Fibroblast of lung (primary cell): ENCODE data around the gene CST7. TPM values are rescaled to one million over a fixed set of nuclear protein-coding genes. Genes with fewer than 3 reads are reported as not detected.

Experiments
- DNase-seq, 2 donors: peaks; one replicate each; pipeline versions ENCODE4 v3.0.0 to v3.0.0-alpha.2; 2010; ENCODE audit warnings: low read depth in 2 of 2
- H2AFZ ChIP-seq: 2 replicates; pipeline ENCODE4 v1.5.1; 2012; ENCODE audit warnings: low read length, control low read depth, inconsistent platforms
- H3K27ac ChIP-seq: 2 replicates; pipeline ENCODE4 v1.5.1; 2011; ENCODE audit warnings: low read length, control low read depth; ENCODE audit not compliant: insufficient read depth
- H3K27me3 ChIP-seq: 2 replicates; pipeline ENCODE4 v1.5.1; 2011; ENCODE audit warnings: mild to moderate bottlenecking, low read length; ENCODE audit not compliant: control insufficient read depth, insufficient read depth
- H3K36me3 ChIP-seq: 2 replicates; pipeline ENCODE4 v1.5.1; 2011; ENCODE audit warnings: low read length; ENCODE audit not compliant: control insufficient read depth, insufficient read depth
- H3K4me1 ChIP-seq: 2 replicates; pipeline ENCODE4 v1.5.1; 2011; ENCODE audit warnings: low read length; ENCODE audit not compliant: control insufficient read depth, insufficient read depth; ENCODE audit errors: extremely low read depth
- H3K4me2 ChIP-seq: 2 replicates; pipeline ENCODE4 v1.5.1; 2011; ENCODE audit warnings: low read length, control low read depth; ENCODE audit not compliant: insufficient read depth; ENCODE audit errors: extremely low read depth
- H3K4me3 ChIP-seq, 4 experiments: fragments of 200-600 bp in 1 of 4; sonication (generic) in 1 of 4; replicated peaks in 1 of 4; 2 replicates each; pipeline ENCODE4 v1.5.1; 2011 to 2016; ENCODE audit warnings: low read length in 4 of 4, low read depth in 3 of 4, mild to moderate bottlenecking in 3 of 4, control low read depth in 2 of 4, inconsistent platforms in 1 of 4, mixed read lengths in 1 of 4; ENCODE audit not compliant: insufficient read depth in 1 of 4; ENCODE audit errors: control extremely low read depth in 1 of 4
- H3K79me2 ChIP-seq: 2 replicates; pipeline ENCODE4 v1.5.1; 2012; ENCODE audit warnings: mild to moderate bottlenecking, low read length, inconsistent platforms; ENCODE audit not compliant: control insufficient read depth, insufficient read depth
- H3K9ac ChIP-seq: 2 replicates; pipeline ENCODE4 v1.5.1; 2011; ENCODE audit warnings: mild to moderate bottlenecking, low read length, control low read depth; ENCODE audit not compliant: insufficient read depth
- H3K9me3 ChIP-seq: 2 replicates; pipeline ENCODE4 v1.5.1; 2012; ENCODE audit warnings: low read depth, low read length; ENCODE audit not compliant: control insufficient read depth, insufficient read depth
- H4K20me1 ChIP-seq: 2 replicates; pipeline ENCODE4 v1.5.1; 2011; ENCODE audit warnings: low read length; ENCODE audit not compliant: control insufficient read depth, insufficient read depth; ENCODE audit errors: extremely low read depth
- CTCF ChIP-seq, 2 donors: IDR thresholded peaks in 1 of 2; conservative IDR thresholded peaks in 1 of 2; 1 replicate in 1 of 2; 2 replicates in 1 of 2; pipeline ENCODE4 v1.5.1; 2011 to 2012; ENCODE audit warnings: low read length in 2 of 2, control low read depth in 1 of 2, inconsistent platforms in 1 of 2, low read depth in 1 of 2, mild to moderate bottlenecking in 1 of 2
- EZH2 ChIP-seq: IDR thresholded peaks from 2 replicates; pipeline ENCODE4 v1.5.1; 2012; ENCODE audit warnings: low read length, control low read depth, mild to moderate bottlenecking; ENCODE audit errors: missing control alignments
- polyA plus RNA-seq, 2 donors: library from polyadenylated mRNA; depleted of rRNA in 1 of 2; stranded (reverse) in 1 of 2; unstranded in 1 of 2; fragments of >200 nt; gene quantifications; 2 replicates each; pipeline ENCODE4 v1.2.1, GENCODE V29; 2011 to 2012; ENCODE audit warnings: missing spikeins in 1 of 2
- total RNA-seq: library from RNA; depleted of rRNA; stranded (reverse); fragments of >200 nt; gene quantifications from 2 replicates; pipeline ENCODE4 v1.2.1, GENCODE V29; 2014

Gene CST7
- total and polyA plus RNA-seq, 2 donors (not counting 1 experiment from before 2014, with no cell fraction given), result not detected

DNA sequence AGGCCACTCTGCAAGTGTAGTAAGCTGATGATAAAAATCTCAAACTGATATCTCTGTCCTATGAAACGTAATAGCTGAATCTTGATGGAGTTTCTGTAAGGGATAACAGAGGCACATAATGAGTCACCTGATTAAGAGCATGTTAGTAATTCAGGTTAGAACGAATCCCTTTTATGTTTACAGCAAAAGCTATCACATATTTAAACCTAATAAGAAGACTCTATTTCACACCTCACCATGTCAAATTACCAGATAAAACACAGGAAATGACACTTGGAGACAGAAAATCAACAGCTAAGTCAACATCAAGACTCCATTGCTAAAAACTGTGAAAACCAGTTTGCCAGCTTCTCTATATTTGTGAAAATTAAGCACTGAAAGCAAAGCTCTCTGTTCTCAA, 11.8 kb downstream of the CST7 start:
- no peaks in the 10 kb centered on the region for H3K27me3 ChIP-seq
- TF ChIP-seq EZH2, result no peak
- TF ChIP-seq CTCF (conservative IDR thresholded peaks at IDR 0.05 in 1 of 2, IDR thresholded peaks at IDR 0.05 in 1 of 2; ENCODE audit: low read depth in 1 of 2, low read length in 2 of 2), result no peak
- H3K79me2 ChIP-seq, result no peaks in the 10 kb centered on the region
- H3K9ac ChIP-seq, result no peak overlapping the region
- H4K20me1 ChIP-seq, result no peaks in the 10 kb centered on the region
- no peaks in the 10 kb centered on the region for H3K4me1 ChIP-seq
- H3K27ac ChIP-seq, result no peak overlapping the region
- DNase-seq, result no peak
- peaks cover 7% of the 10 kb centered on the region for H3K36me3 ChIP-seq
- no peaks in the 10 kb centered on the region for H3K9me3 ChIP-seq
- H3K4me3 ChIP-seq, result no peak overlapping the region
- no peak overlapping the region for H3K4me2 ChIP-seq
- H2AFZ ChIP-seq, result no peak overlapping the region

GRCh38 chr20:24961384-24962181, 12.5 kb downstream of the CST7 start:
- Histone ChIP-seq H3K4me2 (no peak overlapping the region), H2AFZ (no peak overlapping the region), H3K36me3 (peaks cover 7% of the 10 kb centered on the region), H4K20me1 (no peaks in the 10 kb centered on the region), H3K27me3 (no peaks in the 10 kb centered on the region), H3K27ac (no peak overlapping the region), H3K9ac (no peak overlapping the region), H3K4me3 (no peak overlapping the region), H3K79me2 (no peaks in the 10 kb centered on the region), H3K9me3 (no peaks in the 10 kb centered on the region), H3K4me1 (no peaks in the 10 kb centered on the region)
- no peak for DNase-seq
- TF ChIP-seq CTCF (conservative IDR thresholded peaks at IDR 0.05 in 1 of 2, IDR thresholded peaks at IDR 0.05 in 1 of 2; ENCODE audit: low read depth in 1 of 2, low read length in 2 of 2) (no peak), EZH2 (no peak)

DNA sequence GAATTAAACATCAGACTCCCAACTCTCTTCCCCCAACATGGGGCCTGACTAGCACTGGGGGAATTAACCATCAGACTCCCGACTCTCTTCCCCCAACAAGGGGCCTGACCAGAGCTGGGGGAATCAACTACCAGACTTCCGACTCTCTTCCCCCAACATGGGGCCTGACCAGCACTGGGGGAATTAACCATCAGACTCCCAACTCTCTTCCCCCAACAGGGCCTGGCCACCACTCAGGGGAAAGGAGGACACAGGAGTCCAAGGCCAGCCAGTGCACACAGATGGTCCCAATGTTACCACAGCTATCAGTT, 13.1 kb downstream of the CST7 start:
- Histone ChIP-seq H3K4me2 (no peak overlapping the region), H3K9me3 (no peaks in the 10 kb centered on the region), H2AFZ (no peak overlapping the region), H3K4me3 (no peak overlapping the region), H3K27ac (no peak overlapping the region), H3K9ac (no peak overlapping the region), H3K4me1 (no peaks in the 10 kb centered on the region), H3K36me3 (peaks cover 7% of the 10 kb centered on the region), H3K79me2 (no peaks in the 10 kb centered on the region), H4K20me1 (no peaks in the 10 kb centered on the region), H3K27me3 (no peaks in the 10 kb centered on the region)
- TF ChIP-seq EZH2 (no peak), CTCF (conservative IDR thresholded peaks at IDR 0.05 in 1 of 2, IDR thresholded peaks at IDR 0.05 in 1 of 2; ENCODE audit: low read depth in 1 of 2, low read length in 2 of 2) (no peak)
- no peak for DNase-seq
